ENCODE measurements around the gene FMR1. TPM values are rescaled to one million over a fixed set of nuclear protein-coding genes. Genes with fewer than 3 reads are reported as not detected.
A peak's percentile ranks its signal among the peaks of the same experiment; 100 is the strongest.

FMR1 gene
- total RNA-seq, 2 donors from 2014 or later: 19.1 to 24.4 TPM

- H3K27me3 ChIP-seq: no peaks in the 10 kb centered on the region
- H3K4me1 ChIP-seq: no peaks in the 10 kb centered on the region
- TF ChIP-seq POLR2A (IDR thresholded peaks at IDR 0.05): no peak
- no peak for TF ChIP-seq CTCF (IDR thresholded peaks at IDR 0.05)
- intact Hi-C loops (cut with DNase I): no loop called here
- DNase-seq (peak in 1 of 4 donors; percentile 7), ATAC-seq (no peak)
- whole genome bisulfite sequencing, 2 donors: 42 to 56% methylated on average over 6 of the region's 6 CpGs
- no peaks in the 10 kb centered on the region for H3K9me3 ChIP-seq
- H3K4me3 ChIP-seq: no peak overlapping the region
- no peak overlapping the region for H3K27ac ChIP-seq
- no peaks in the 10 kb centered on the region for H3K36me3 ChIP-seq (replicated peaks in 1 of 2; ENCODE audit: insufficient read depth in 1 of 2, low read depth in 2 of 2)
Observed at GRCh38 chrX:147901461-147902126, 10.1 kb upstream of the FMR1 start.

- ATAC-seq (no peak), DNase-seq (no peak)
- WGBS, 2 donors: 82 to 89% methylated on average over 2 of the region's 2 CpGs
- Histone ChIP-seq H3K36me3 (replicated peaks in 1 of 2; ENCODE audit: insufficient read depth in 1 of 2, low read depth in 2 of 2) (no peaks in the 10 kb centered on the region), H3K27me3 (no peaks in the 10 kb centered on the region), H3K9me3 (no peaks in the 10 kb centered on the region), H3K27ac (no peak overlapping the region), H3K4me1 (no peaks in the 10 kb centered on the region), H3K4me3 (no peak overlapping the region)
- no peak for TF ChIP-seq CTCF (IDR thresholded peaks at IDR 0.05)
- no peak for TF ChIP-seq POLR2A (IDR thresholded peaks at IDR 0.05)
- intact Hi-C loops (cut with DNase I): no loop called here
Observed at GRCh38 chrX:147902270-147902669, 9.4 kb upstream of the FMR1 start.

- 53 to 55% methylated on average over 5 of the region's 5 CpGs for WGBS, 2 donors
- no peak for DNase-seq
- H3K4me1 ChIP-seq: no peaks in the 10 kb centered on the region
- no peak overlapping the region for H3K27ac ChIP-seq
- no peaks in the 10 kb centered on the region for H3K27me3 ChIP-seq
- no peaks in the 10 kb centered on the region for H3K36me3 ChIP-seq (replicated peaks in 1 of 2; ENCODE audit: insufficient read depth in 1 of 2, low read depth in 2 of 2)
- TF ChIP-seq POLR2A (IDR thresholded peaks at IDR 0.05): no peak
- TF ChIP-seq CTCF (IDR thresholded peaks at IDR 0.05): no peak
- intact Hi-C loops (cut with DNase I): no loop called here
- ATAC-seq: no peak
- H3K4me3 ChIP-seq: no peak overlapping the region
- H3K9me3 ChIP-seq: no peaks in the 10 kb centered on the region
Observed at GRCh38 chrX:147908106-147908505, 3.6 kb upstream of the FMR1 start.

- peak overlapping the region in 2 of 4 donors; percentile 85 to 89 for H3K27ac ChIP-seq
- ATAC-seq (no peak), DNase-seq (no peak)
- intact Hi-C loops (cut with DNase I): no loop called here
- 59 to 71% methylated on average over 9 of the region's 9 CpGs for WGBS, 2 donors
- TF ChIP-seq POLR2A (IDR thresholded peaks at IDR 0.05): no peak
- no peak for TF ChIP-seq CTCF (IDR thresholded peaks at IDR 0.05)
- no peaks in the 10 kb centered on the region for H3K9me3 ChIP-seq
- H3K4me1 ChIP-seq: no peaks in the 10 kb centered on the region
- H3K27me3 ChIP-seq: no peaks in the 10 kb centered on the region
- no peaks in the 10 kb centered on the region for H3K36me3 ChIP-seq (replicated peaks in 1 of 2; ENCODE audit: insufficient read depth in 1 of 2, low read depth in 2 of 2)
- no peak overlapping the region for H3K4me3 ChIP-seq
Observed at GRCh38 chrX:147910607-147911006, 1.1 kb upstream of the FMR1 start.

Data from body of pancreas (tissue), 4 donors.